NCI-H128 (cell line): ENCODE measurements around the gene KIF2C.
"Not testable (repeated sequence)": the region's sequence is repeated elsewhere in the genome, so short reads cannot be mapped to it uniquely, and the experiment has no call there.

Experiments used
- DNase-seq: peaks from one replicate; lab custom pipeline; 2025; ENCODE audit not compliant: unreplicated experiment; lab: John Stamatoyannopoulos, UW

KIF2C gene

DNA sequence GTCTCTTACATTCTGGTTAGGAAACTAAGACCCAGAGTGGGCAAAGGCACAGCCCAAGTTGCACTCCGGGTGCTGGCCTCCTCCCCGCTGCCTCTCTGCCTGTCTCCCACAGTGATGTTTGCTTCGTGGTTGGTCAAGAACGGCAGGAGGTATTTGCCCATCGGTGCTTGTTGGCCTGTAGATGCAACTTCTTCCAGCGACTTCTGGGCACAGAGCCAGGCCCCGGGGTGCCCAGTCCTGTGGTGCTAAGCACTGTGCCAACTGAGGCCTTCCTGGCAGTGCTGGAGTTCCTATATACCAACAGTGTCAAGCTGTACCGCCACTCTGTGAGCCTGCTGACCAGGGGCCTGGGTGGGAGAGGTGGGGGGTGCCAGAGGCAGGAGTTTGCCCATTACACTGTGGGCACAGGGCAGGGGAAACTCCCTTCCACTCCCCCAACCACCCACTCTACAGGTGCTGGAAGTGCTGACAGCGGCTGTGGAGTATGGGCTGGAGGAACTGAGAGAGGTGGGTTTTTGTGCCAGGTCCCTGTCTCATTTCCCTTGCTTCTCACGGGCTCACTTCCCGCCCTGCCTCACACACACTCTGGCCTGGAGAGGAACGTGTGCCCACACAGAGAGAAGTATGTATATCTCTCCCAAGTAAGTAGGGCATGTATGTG, 70.6 kb downstream of the KIF2C start:
- no peak for DNase-seq

DNA sequence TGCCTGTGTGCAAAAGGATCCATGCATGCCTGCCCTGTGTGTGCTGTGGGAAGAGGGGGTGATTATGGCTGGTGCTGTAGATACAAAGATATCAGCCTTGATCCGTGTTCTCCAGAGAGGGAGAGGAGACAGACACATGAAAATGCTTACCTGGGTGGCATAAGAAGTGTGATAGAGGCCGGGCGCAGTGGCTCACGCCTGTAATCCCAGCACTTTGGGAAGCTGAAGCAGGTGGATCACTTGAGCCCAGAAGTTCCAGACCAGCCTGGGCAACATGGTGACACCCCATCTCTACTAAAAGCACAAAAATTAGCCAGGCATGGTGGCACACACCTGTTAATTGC, 71.1 kb downstream of the KIF2C start:
- not testable (repeated sequence) for DNase-seq

DNA sequence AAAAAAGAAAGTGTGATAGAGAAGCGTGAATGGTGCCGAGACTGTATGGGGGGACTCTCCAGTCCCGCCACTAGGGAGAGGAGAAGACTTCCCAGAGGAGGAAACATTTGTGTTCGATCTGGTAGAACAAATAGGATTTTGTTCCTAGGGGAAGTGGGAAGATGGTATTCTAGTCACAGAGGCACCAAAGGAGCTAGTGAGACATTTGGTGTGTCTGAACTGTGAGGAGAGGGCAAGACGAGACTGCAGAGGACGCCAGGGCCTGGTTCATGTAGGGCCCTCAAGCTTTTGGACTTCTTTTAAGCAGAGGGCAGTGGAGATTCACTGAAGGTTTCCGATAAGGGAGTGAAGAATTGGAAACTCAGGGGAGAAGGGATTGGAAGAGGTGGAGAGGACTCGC, 71.6 kb downstream of the KIF2C start:
- no peak for DNase-seq

DNA sequence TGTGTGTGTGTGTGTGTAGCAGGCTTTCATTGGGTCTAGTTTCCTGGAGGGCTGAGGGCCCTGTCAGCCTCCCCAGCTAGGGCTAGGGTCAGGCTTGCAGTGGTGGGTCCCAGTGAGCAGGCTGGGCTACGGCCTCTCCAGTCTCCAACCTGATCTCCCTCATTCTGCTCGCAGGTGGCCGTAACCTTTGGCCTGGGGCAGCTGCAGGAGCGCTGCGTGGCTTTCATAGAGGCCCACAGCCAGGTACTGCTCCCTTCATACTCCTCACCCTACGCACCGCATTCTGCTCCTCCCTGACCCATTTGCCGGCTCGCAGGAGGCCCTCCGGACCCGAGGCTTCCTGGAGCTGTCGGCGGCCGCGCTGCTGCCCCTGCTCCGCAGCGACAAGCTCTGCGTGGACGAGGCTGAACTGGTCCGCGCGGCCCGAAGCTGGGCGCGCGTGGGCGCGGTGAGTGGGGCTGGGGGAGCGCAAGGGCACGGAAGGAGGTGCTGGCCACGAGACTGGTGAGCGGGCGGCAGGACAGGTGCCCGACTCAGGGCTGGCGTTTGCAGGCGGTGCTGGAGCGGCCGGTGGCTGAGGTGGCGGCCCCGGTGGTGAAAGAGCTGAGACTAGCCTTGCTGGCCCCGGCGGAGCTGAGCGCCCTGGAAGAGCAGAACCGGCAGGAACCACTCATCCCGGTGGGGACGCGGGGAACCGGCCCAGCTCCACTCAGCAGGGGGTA, 73.3 kb downstream of the KIF2C start:
- DNase-seq: no peak

DNA sequence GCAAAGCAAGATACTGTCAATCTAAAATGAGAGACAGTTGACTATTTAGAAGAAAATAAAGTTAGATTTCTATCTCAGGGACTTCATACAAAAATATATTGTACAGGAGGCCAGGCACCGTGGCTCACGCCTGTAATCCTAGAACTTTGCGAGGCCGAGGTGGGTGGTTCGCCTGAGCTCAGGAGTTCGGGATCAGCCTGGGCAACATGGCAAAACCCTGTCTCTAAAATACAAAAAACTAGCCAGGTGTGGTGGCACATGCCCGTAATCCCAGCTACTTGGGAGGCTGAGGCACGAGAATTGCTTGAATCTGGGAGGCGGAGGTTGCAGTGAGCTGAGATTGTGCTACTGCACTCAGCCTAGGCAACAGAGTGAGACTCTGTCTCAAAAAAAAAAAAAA, 76.3 kb downstream of the KIF2C start:
- not testable (repeated sequence) for DNase-seq

DNA sequence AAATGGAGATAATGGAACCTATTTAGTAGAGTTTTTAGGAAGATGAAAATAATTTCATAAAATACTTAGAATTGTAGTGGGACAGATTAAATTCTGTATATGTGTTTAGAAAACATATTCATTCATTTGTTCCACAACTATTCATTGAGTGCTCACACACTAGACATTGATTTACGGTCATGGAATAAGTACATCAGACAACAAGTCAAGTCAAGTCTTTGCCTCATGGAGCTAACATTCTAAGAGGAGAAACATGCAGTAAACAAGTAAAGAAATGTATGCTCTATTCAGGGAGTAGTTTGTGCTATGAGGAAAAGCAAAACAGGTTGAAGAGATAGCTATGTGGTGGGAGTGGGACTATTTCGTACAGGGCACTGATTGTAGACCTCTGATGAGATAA, 77.7 kb downstream of the KIF2C start:
- no peak for DNase-seq
